Parathyroid adenoma (tissue), 2 donors: ENCODE measurements around the gene SLC66A3.

Experiments used
- H2AFZ ChIP-seq: fragments of 300-600 bp; sonication (generic); one replicate; pipeline ENCODE4 v1.7.0; 2017; ENCODE audit warnings: antibody characterized with exemption, mild to moderate bottlenecking
- H3K27ac ChIP-seq: fragments of 300-600 bp; sonication (generic); one replicate; pipeline ENCODE4 v1.7.0; 2017
- H3K27me3 ChIP-seq: fragments of 300-600 bp; sonication (generic); one replicate; pipeline ENCODE4 v1.7.0; 2017; ENCODE audit warnings: low read length; ENCODE audit not compliant: control insufficient read depth, insufficient read depth
- H3K36me3 ChIP-seq: fragments of 300-600 bp; sonication (generic); one replicate; pipeline ENCODE4 v1.7.0; 2017; ENCODE audit warnings: low read length; ENCODE audit not compliant: control insufficient read depth, insufficient read depth
- H3K4me1 ChIP-seq: fragments of 300-600 bp; sonication (generic); one replicate; pipeline ENCODE4 v1.7.0; 2017; ENCODE audit warnings: control low read depth
- H3K4me2 ChIP-seq: fragments of 300-600 bp; sonication (generic); one replicate; pipeline ENCODE4 v1.7.0; 2017; ENCODE audit warnings: low read length
- H3K4me3 ChIP-seq: fragments of 300-600 bp; sonication (generic); one replicate; pipeline ENCODE4 v1.7.0; 2017; ENCODE audit warnings: low read depth, low read length
- H3K79me2 ChIP-seq: fragments of 300-600 bp; sonication (generic); one replicate; pipeline ENCODE4 v1.7.0; 2017; ENCODE audit warnings: control low read depth
- H3K9ac ChIP-seq: fragments of 300-600 bp; sonication (generic); one replicate; pipeline ENCODE4 v1.7.0; 2017; ENCODE audit warnings: mild to moderate bottlenecking
- H3K9me3 ChIP-seq: fragments of 300-600 bp; sonication (generic); one replicate; pipeline ENCODE4 v1.7.0; 2017; ENCODE audit warnings: low read length; ENCODE audit not compliant: control insufficient read depth
- TF ChIP-seq, protein P1 (sequence below): fragments of 300-600 bp; sonication (generic); IDR thresholded peaks from one replicate; pipeline ENCODE4 v1.7.0; 2017; ENCODE audit warnings: antibody characterized with exemption, mild to moderate bottlenecking
- donor health status: primary hyperparathyroidism.

SLC66A3 gene

DNA sequence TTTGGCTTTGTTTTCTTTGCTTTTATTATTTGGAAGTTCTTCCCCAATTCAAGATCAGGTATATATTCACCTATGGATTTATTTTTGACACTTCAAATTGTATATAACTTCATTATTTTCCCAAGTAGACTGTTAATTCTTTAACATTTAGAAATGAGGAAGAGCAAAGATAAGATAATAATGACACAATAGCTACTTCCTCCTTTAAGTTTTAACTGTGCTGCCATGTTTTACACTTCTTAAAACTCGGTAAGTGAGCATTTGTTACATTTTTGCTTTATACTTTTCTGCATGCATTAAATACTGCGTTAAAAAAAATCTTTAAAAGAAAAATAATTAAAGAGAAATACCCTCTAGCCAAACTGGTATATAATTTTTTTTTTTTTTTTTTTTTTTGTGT lies 32.5 kb downstream of the SLC66A3 start:
- H3K4me1 ChIP-seq: no peaks in the 10 kb centered on the region
- H3K79me2 ChIP-seq: no peaks in the 10 kb centered on the region
- H3K36me3 ChIP-seq: no peaks in the 10 kb centered on the region
- H3K9ac ChIP-seq: no peak overlapping the region
- H3K4me2 ChIP-seq: no peak overlapping the region
- H3K9me3 ChIP-seq: no peaks in the 10 kb centered on the region
- H3K27me3 ChIP-seq: no peaks in the 10 kb centered on the region
- no peak overlapping the region for H2AFZ ChIP-seq
- no peak overlapping the region for H3K27ac ChIP-seq
- TF ChIP-seq, protein P1, sequence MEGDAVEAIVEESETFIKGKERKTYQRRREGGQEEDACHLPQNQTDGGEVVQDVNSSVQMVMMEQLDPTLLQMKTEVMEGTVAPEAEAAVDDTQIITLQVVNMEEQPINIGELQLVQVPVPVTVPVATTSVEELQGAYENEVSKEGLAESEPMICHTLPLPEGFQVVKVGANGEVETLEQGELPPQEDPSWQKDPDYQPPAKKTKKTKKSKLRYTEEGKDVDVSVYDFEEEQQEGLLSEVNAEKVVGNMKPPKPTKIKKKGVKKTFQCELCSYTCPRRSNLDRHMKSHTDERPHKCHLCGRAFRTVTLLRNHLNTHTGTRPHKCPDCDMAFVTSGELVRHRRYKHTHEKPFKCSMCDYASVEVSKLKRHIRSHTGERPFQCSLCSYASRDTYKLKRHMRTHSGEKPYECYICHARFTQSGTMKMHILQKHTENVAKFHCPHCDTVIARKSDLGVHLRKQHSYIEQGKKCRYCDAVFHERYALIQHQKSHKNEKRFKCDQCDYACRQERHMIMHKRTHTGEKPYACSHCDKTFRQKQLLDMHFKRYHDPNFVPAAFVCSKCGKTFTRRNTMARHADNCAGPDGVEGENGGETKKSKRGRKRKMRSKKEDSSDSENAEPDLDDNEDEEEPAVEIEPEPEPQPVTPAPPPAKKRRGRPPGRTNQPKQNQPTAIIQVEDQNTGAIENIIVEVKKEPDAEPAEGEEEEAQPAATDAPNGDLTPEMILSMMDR: no peak
- no peak overlapping the region for H3K4me3 ChIP-seq

DNA sequence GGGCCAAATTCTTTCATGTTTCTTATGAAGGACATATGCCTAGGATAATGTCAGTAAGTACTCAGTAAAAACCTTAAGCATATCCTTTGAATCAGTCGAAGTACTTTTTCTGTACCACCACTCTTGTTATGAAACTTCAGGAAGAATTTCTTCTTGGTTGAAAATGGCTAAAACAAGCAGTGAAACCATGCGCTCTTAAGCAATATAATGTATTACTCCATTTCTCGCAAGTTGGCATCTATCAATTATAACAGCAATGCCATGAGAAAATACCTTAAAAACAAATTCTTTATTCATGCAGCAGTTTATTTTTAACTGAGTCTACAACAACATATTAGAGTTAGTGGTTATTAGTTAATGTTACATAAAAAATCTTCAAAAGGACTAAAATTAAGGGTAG lies 41.0 kb downstream of the SLC66A3 start:
- H3K36me3 ChIP-seq: no peaks in the 10 kb centered on the region
- H2AFZ ChIP-seq: no peak overlapping the region
- TF ChIP-seq, protein P1: no peak
- no peak overlapping the region for H3K9ac ChIP-seq
- no peaks in the 10 kb centered on the region for H3K27me3 ChIP-seq
- H3K4me1 ChIP-seq: peaks cover 3% of the 10 kb centered on the region
- no peak overlapping the region for H3K4me2 ChIP-seq
- no peaks in the 10 kb centered on the region for H3K9me3 ChIP-seq
- no peaks in the 10 kb centered on the region for H3K79me2 ChIP-seq
- no peak overlapping the region for H3K27ac ChIP-seq
- H3K4me3 ChIP-seq: no peak overlapping the region

DNA sequence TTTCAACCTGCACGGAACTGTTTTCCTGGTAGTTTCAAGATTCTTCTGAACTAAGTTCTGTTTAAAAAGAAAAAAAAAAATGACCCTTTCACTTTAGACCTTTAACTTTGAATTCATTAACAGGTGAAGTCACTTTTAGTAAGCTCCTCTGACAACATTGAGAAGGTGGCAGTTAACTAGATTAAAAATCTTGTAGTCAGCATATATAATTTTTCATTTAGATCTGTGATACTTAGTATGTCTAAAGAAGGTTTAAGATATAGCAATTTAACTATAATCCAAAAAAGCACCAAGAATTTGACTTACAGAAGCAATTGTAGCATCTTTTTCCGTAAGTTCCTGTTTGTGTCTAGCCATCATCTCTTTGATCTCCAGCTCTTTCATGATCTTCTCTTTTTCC lies 45.4 kb downstream of the SLC66A3 start:
- Histone ChIP-seq H3K36me3 (no peaks in the 10 kb centered on the region), H3K4me3 (no peak overlapping the region), H2AFZ (no peak overlapping the region), H3K9me3 (no peaks in the 10 kb centered on the region), H3K27me3 (no peaks in the 10 kb centered on the region), H3K79me2 (no peaks in the 10 kb centered on the region), H3K4me1 (no peaks in the 10 kb centered on the region), H3K4me2 (no peak overlapping the region), H3K9ac (no peak overlapping the region), H3K27ac (no peak overlapping the region)
- TF ChIP-seq, protein P1: no peak

DNA sequence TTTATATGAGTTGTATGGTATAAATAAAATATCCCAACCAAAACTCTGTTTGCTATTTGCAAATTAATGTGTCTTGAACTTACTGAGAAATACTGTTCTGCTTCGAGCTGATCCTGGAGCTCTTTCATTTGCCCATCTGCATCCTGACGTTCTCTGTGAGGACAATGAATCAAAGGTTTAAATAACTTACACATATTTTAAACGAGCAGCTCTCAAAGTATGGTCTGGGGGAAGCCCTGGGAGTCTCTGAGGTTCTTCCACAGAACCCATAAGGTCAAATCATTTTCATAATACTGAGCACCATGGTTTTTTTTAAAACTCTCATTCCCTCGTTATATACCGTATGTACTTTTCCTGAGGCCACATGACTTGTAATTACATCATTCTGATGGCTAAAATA lies 46.7 kb downstream of the SLC66A3 start:
- H3K79me2 ChIP-seq: no peaks in the 10 kb centered on the region
- H3K36me3 ChIP-seq: no peaks in the 10 kb centered on the region
- H3K4me1 ChIP-seq: no peaks in the 10 kb centered on the region
- H3K4me3 ChIP-seq: no peak overlapping the region
- TF ChIP-seq, protein P1: no peak
- no peak overlapping the region for H3K9ac ChIP-seq
- no peaks in the 10 kb centered on the region for H3K27me3 ChIP-seq
- H2AFZ ChIP-seq: no peak overlapping the region
- H3K27ac ChIP-seq: no peak overlapping the region
- no peak overlapping the region for H3K4me2 ChIP-seq
- no peaks in the 10 kb centered on the region for H3K9me3 ChIP-seq

DNA sequence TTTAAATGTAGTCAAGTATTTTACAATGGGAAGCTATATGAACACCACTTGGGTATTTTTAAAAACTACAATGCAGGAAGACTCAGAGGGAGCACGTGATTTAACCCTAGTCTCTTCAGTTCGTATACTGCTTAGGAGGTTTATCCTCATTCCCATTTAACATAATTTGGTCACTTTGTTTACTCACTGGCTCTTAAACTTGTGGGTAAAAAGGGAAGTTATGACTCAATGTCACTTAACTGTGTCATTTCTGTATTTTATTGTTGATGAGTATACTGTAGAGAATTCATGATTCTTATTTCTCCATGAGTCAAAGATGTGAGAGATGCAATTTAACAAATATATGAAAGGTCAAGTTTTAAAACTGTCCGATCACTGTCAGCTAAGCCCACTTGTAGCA lies 48.2 kb downstream of the SLC66A3 start:
- Histone ChIP-seq H3K79me2 (no peaks in the 10 kb centered on the region), H3K36me3 (no peaks in the 10 kb centered on the region), H3K4me2 (no peak overlapping the region), H3K27me3 (no peaks in the 10 kb centered on the region), H3K4me1 (no peaks in the 10 kb centered on the region), H3K9ac (no peak overlapping the region), H3K4me3 (no peak overlapping the region), H2AFZ (no peak overlapping the region), H3K27ac (no peak overlapping the region), H3K9me3 (no peaks in the 10 kb centered on the region)
- TF ChIP-seq, protein P1: no peak
